Gastrocnemius medialis (tissue), 4 donors: ENCODE results near the gene TTC28.

Source experiments
- CTCF ChIP-seq, 5 experiments: fragments of 450-650 bp in 3 of 5; fragments of 200-600 bp in 2 of 5; sonication (generic) in 2 of 5; IDR thresholded peaks in 4 of 5; conservative IDR thresholded peaks in 1 of 5; 1 replicate in 4 of 5; 2 replicates in 1 of 5; pipeline ENCODE4 v1.5.1; 2016 to 2019; ENCODE audit warnings: antibody characterized with exemption in 5 of 5, mild to moderate bottlenecking in 3 of 5, moderate library complexity in 3 of 5
- POLR2A ChIP-seq, 2 donors: fragments of 450-650 bp; IDR thresholded peaks; one replicate each; pipeline ENCODE4 v1.6.1; 2017; ENCODE audit warnings: antibody characterized with exemption in 2 of 2, mild to moderate bottlenecking in 2 of 2, moderate library complexity in 2 of 2

- no peak for TF ChIP-seq CTCF (IDR thresholded peaks at IDR 0.05 in 4 of 5, conservative IDR thresholded peaks at IDR 0.05 in 1 of 5)
- TF ChIP-seq POLR2A (IDR thresholded peaks at IDR 0.05), result no peak
Measured at GRCh38 chr22:28046100-28046499, 633.5 kb downstream of the TTC28 start.
